ENCODE data around the gene RFC2. TPM values are rescaled to one million over a fixed set of nuclear protein-coding genes. Genes with fewer than 3 reads are reported as not detected.

The RFC2 gene
- total and polyA plus RNA-seq, 2 experiments from 2014 or later, result 14.6 to 69.2 TPM

DNA sequence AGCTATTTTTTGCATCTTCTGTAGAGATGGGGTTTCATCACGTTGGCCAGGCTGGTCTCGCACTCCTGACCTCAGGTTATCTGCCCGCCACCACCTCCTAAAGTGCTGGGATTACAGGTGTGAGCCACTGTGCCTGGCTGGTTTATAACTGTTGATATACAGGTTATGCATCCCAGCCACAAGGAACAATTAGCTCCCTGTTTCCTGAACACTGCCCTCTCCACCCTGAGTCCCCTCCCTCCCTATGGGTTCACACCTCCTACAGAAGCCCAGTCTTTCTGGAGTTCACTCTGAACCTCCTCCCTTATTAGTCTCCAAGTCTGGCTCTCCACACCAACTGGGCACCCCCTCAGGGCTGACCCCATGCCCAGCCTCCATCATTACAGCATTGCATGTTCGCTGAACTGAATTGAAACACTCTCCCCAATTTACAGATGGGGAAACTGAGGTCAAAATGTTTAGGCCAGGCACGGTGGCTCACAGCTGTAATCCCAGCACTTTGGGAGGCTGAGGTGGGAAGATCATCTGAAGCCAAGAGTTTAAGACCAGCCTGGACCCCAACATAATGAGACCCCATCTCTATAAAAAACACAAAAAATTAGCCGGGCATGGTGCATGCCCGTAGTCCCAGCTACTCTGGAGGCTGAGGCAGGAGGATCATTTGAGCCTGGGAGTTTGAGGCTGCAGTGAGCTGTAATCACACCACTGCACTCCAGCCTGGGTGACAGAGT, 33.3 kb upstream of the RFC2 start:
- TF ChIP-seq, protein P1, sequence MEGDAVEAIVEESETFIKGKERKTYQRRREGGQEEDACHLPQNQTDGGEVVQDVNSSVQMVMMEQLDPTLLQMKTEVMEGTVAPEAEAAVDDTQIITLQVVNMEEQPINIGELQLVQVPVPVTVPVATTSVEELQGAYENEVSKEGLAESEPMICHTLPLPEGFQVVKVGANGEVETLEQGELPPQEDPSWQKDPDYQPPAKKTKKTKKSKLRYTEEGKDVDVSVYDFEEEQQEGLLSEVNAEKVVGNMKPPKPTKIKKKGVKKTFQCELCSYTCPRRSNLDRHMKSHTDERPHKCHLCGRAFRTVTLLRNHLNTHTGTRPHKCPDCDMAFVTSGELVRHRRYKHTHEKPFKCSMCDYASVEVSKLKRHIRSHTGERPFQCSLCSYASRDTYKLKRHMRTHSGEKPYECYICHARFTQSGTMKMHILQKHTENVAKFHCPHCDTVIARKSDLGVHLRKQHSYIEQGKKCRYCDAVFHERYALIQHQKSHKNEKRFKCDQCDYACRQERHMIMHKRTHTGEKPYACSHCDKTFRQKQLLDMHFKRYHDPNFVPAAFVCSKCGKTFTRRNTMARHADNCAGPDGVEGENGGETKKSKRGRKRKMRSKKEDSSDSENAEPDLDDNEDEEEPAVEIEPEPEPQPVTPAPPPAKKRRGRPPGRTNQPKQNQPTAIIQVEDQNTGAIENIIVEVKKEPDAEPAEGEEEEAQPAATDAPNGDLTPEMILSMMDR (IDR thresholded peaks at IDR 0.05; ENCODE audit: low read depth, low read length), result no peak
- Histone ChIP-seq H3K9me3 (ENCODE audit: low read depth) (no peaks in the 10 kb centered on the region), H3K27ac (no peak overlapping the region), H3K4me1 (ENCODE audit: low read depth) (peaks cover 3% of the 10 kb centered on the region), H3K27me3 (peaks cover 16% of the 10 kb centered on the region), H3K4me3 (no peak overlapping the region), H3K36me3 (no peaks in the 10 kb centered on the region)
- no peak for DNase-seq (ENCODE audit: low read depth in 1 of 2, low spot score in 1 of 2)

DNA sequence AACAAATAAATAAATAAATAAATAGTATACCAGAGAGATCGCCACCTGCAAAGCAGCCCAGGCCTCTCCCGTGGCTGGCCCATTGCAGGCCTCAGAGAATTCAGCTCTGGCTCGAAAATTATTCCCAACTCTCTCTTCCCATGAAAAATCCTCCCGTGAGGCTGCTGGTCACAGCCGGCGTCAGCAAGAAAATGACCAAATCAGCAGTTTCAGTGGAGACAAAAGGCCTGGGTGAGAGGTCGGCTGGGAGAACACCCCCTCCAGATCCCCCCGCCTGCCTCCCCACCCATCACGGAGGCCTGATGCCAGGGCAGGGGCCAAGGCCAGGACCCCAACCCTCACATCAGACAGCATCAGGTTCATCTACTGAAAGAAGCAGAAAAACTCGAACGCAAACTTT, 31.9 kb upstream of the RFC2 start:
- TF ChIP-seq, protein P1 (IDR thresholded peaks at IDR 0.05; ENCODE audit: low read depth, low read length), result no peak
- H3K36me3 ChIP-seq, result no peaks in the 10 kb centered on the region
- H3K27me3 ChIP-seq, result peaks cover 16% of the 10 kb centered on the region

DNA sequence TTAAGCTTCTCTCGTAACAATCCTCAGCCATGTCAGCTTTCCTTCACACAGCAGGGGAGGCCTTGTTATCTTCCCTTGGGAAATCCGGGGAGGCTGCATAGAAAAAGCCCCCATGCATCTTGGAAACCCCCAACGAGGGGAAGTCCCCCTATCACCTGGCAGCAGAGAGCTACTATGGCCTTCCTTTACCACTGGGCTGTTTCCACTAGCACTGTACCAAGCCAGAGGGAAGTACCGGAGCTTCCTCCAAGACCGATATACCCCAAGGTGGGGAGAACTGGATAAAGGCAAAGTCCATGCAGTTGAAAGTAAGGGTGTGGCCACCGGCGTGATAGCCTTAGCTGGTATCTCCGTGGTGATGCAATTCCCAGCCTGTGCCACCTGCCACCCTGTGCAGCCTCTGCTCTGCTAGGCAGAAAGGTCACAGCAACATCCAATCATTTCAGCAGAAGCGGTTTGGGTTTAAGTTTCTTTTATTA, 30.6 kb upstream of the RFC2 start:
- H3K27ac ChIP-seq, result no peak overlapping the region

More for the DNA sequence above, 31.9 kb upstream of the RFC2 start:
- H3K27ac ChIP-seq, result no peak overlapping the region
- DNase-seq (ENCODE audit: low read depth in 1 of 2, low spot score in 1 of 2), result no peak
- no peaks in the 10 kb centered on the region for H3K9me3 ChIP-seq (ENCODE audit: low read depth)
- H3K4me3 ChIP-seq, result no peak overlapping the region
- H3K4me1 ChIP-seq (ENCODE audit: low read depth), result peaks cover 3% of the 10 kb centered on the region

DNA sequence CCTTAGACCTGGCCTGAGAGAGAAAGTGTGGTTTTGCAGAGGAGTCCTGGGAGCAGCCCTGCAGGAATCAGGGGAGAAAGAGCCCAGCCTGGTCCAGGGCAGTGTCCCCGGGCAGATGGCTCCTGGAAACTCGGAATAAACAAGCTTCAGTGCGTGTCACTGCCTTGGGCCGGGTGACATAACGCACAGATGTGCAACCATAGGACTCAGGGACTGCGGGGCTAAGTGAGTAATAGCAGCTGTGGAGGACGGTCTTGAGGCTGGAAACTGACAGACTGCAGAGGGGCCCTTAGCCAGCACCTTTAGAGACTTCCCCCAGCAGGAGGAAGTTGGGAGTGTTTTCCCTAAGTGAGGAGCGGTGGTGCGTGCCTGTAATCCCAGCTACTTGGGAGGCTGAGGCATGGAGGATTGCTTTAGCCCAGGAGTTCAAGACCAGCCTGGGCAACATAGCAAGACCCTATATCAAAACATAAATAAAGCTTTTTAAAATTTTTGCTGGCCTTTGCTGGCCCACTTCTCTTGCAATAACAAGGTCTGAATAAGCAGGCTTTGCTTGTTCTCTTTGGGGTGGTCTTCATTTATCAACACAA, 29.8 kb upstream of the RFC2 start:
- TF ChIP-seq, protein P1 (IDR thresholded peaks at IDR 0.05; ENCODE audit: low read depth, low read length), result no peak
- H3K4me1 ChIP-seq (ENCODE audit: low read depth), result peaks cover 4% of the 10 kb centered on the region
- no peaks in the 10 kb centered on the region for H3K36me3 ChIP-seq
- H3K27ac ChIP-seq, result no peak overlapping the region
- H3K27me3 ChIP-seq, result no peaks in the 10 kb centered on the region
- H3K4me3 ChIP-seq, result no peak overlapping the region
- no peaks in the 10 kb centered on the region for H3K9me3 ChIP-seq (ENCODE audit: low read depth)
- DNase-seq (ENCODE audit: low read depth in 1 of 2, low spot score in 1 of 2), result no peak

More for the DNA sequence above, 30.6 kb upstream of the RFC2 start:
- Histone ChIP-seq H3K4me3 (no peak overlapping the region), H3K27me3 (peaks cover 4% of the 10 kb centered on the region), H3K9me3 (ENCODE audit: low read depth) (no peaks in the 10 kb centered on the region), H3K4me1 (ENCODE audit: low read depth) (no peaks in the 10 kb centered on the region), H3K36me3 (no peaks in the 10 kb centered on the region)
- no peak for DNase-seq (ENCODE audit: low read depth in 1 of 2, low spot score in 1 of 2)
- TF ChIP-seq, protein P1 (IDR thresholded peaks at IDR 0.05; ENCODE audit: low read depth, low read length), result no peak

DNA sequence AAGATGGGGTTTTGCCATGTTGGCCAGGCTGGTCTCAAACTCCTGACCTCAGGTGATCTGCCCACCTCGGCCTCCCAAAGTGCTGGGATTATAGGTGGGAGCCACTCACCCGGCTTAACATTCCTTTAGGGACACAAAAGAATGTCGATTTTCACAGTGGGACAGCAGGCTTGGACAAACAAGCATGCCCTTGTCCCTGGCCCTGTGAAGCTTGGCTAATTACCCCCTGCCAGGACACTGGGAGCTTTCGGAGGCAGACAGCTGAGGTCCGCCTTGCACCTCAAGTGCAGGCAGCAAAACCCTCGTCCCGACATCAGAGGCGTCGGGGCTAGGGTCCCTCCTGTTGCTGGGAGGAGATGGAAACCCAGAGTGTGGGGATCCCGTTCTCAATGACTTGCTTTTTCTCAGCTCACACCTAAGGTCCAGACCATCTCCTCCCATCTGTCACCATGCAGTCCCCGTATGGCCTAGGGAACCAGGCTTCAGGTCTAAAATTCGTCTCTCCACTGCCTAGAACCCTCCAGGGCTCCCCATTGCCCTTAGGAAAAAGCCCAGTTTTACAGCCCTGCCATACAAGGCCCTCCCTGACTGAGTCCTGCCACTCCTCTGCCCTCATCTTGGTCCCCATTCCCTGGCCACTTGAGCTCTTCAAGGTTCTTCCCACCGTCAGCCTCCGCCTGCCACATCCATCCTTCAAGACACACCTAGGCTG, 28.7 kb upstream of the RFC2 start:
- no peaks in the 10 kb centered on the region for H3K27me3 ChIP-seq
- no peaks in the 10 kb centered on the region for H3K9me3 ChIP-seq (ENCODE audit: low read depth)
- TF ChIP-seq, protein P1 (IDR thresholded peaks at IDR 0.05; ENCODE audit: low read depth, low read length), result no peak
- H3K36me3 ChIP-seq, result no peaks in the 10 kb centered on the region
- no peak for DNase-seq (ENCODE audit: low read depth in 1 of 2, low spot score in 1 of 2)
- no peak overlapping the region for H3K27ac ChIP-seq
- H3K4me3 ChIP-seq, result no peak overlapping the region
- peaks cover 4% of the 10 kb centered on the region for H3K4me1 ChIP-seq (ENCODE audit: low read depth)
